ENCODE results near the gene RRM2.

RRM2 gene

DNA sequence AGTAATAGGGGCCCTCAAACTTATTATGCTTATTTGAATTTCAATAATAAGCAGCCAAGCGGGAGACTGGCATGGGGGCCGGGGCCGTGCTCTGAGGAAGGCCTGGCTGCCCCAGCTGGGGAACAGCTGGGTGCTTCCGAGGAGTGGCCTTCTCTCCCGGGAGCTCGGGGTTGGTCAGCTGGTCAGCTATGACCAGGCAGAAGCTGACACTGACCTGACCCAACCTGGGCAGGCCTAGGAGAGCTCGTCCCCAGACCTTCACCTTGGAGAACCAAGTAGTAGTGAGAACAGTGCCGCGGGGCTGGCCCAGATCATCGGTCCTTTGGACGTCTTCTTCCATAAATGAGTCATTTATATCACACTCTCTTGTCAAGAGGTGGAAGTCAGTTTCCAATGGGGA, 36.1 kb downstream of the RRM2 start:
- no peak for DNase-seq (ENCODE audit: low spot score)

DNA sequence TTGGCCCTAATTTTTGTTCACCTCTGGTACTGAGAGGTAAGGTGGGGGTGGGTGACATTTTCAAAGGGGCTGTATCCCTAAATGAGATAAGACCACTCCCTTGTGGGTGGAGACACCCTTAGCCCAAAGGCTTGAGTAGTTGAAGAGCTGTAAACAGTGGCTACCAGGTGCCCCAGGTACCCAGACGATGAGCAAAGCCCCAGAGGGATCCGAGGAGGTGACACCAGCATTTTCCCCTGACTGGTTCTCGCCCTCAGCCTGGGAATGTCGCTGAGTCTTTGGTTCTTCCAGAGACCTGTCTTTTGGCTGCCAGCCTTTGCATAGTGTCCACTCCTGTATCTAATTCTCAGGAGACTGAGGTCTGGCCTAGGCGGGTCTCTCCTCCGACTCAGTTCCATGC, 36.5 kb downstream of the RRM2 start:
- no peak for DNase-seq (ENCODE audit: low spot score)

DNA sequence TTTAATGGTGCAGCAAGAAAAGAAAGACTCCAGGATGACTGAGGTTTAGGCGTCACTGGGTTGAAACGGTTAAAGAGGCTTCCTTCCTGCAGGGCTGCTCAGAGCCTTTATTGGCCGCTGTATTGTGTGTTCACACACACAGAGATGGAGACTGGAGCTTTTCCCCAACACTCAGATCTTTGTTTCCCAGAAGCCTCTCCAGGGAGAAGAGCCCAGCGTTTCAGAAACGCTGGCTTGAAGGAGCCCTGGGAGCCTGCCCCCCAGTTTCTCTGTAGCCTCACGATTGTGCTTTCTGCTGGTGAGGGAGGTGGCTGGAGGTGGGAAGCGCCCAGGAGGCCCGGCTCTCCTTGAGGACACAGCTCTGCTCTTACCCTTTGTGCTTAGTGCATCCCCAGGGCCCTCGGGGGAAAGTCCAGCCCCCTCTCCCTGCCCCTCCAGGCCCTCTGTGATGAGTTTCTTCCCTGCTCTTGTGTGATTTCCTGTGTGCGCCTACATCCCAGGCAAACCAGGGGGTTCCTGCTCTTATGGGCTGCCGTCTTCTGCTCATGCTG, 37.1 kb downstream of the RRM2 start:
- no peak for DNase-seq (ENCODE audit: low spot score)

DNA sequence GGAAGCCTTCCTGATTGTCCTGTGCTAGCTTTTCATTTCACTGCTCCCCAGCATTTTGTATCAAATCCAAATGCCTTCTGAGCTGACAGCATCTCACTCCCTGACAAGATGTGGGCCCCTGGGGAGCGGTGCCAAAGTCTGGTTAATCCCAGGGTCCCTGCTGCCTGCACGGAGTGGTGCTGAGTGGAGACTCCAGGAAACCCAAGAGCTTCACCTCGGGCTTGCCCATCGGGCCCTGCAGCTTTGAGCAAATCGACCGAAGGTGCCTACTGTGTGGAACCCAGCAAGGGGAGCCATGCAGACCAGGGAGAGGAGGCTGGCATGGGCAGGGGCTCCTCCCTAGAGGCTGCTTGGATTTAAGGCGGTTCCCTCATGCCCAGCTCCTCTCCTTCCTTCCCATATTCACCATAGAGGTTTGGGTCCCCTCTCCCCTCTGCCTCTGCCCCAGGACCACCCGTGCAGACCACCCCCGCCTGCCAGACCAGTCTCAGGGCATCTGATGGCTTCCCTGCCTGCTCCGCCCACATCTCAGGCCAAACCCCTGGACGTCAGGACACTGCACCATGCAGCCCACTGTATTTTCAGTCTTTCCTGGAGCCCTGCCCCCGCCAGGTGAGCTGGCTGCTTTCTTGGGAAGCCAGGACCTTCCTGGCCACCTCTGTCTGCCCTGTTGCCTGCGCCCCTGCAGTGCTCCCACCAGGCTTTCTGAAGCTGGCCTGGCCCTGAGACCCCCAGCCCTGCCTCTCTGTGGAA, 37.8 kb downstream of the RRM2 start:
- DNase-seq (ENCODE audit: low spot score), result no peak

DNA sequence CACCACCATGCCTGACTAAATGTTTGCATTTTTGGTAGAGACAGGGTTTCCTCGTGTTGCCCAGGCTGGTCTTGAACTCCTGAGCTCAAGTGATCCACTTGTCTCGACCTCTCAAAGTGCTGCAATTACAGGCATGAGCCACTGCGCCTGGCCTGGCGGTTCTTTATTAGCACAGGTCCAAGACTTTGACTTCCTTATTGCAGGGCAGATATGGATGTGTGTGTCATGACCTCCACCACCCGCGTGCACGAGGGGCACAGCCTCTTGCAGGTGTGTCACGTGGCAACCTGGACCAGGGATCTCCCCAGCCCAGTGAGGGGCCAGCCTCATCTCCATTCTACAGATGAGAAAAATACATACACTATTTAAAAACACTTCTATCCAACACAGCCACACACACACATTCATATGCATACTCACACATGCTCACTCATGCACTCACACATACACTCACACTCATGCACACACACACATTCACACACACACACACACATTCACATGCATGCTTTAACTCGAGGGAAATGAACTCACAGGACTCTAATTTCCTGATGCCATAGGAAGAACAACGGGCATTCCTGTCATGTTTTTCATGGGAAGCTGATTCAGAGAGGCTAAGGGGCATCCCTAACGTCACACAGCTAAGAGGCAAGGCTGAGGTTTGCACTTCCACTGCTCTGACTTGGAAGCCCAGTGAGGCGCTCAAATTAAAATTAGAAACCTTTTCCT, 38.8 kb downstream of the RRM2 start:
- no peak for DNase-seq (ENCODE audit: low spot score)

DNA sequence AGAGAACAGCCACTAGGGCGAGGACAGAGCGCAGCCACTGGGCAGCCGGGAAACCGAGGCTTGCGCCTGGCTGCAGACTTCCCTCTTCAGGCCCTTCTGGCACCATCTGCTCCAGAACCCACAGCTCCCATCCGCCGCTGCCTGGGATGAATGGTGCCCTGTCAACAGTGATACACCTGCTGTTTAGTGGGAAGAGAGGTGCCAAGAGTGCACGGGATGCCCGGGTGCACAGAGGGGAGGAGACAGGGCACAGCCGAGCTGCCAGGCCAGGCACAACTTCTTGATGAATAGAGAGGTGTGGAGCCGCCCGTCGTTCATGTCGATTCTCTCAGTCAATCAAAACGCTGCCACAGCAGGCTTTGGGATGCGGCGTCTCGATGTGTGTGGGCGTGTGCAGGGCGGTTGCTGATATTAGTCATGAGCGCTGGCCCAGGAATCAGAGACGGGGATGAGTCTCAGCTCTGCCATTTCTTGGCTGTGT, 39.5 kb downstream of the RRM2 start:
- DNase-seq (ENCODE audit: low spot score), result no peak

DNA sequence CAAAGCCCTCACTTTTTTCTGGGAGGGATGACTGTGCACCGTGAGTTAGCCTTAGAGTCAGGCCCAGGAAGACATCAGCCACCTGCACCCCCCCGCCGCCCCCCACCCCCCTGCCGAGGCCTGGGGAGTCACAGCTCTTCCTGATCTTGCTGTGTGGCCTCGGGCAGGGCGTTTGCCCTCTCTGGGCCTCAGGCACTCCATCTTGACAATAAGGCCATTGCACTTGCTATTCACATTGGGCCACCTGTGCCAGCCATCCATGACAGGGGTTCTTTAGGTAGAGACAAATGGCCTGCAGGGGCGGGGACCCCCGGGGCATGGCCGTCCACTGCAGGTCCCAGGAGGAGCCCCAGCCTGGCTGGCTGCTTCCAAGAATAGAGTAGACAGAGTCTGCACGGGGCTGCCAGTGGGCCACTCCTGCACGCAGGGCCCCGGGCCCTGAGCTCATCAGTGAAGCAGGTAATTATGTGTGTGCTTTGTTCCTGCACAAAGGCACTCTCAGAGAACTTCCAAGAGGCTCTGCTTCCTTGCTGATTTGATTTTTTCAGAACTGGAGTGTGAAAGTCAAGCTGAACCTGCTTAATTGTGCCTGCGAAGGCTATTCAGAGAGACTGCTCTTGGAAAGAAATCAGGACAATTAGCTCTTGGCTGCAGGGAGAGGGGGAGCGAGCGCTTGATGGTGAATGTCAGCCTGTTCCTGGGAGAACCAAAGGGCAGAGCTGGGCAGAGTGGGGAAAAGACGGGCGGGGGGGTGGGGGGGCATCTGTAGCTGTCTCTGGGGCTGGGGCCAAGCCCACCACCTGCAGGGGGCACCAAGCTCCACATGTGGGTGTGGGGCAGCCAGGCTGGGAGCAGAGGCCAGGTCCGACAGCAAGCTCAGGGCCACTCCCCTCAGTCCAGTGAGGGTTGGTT, 40.3 kb downstream of the RRM2 start:
- no peak for DNase-seq (ENCODE audit: low spot score)

DNA sequence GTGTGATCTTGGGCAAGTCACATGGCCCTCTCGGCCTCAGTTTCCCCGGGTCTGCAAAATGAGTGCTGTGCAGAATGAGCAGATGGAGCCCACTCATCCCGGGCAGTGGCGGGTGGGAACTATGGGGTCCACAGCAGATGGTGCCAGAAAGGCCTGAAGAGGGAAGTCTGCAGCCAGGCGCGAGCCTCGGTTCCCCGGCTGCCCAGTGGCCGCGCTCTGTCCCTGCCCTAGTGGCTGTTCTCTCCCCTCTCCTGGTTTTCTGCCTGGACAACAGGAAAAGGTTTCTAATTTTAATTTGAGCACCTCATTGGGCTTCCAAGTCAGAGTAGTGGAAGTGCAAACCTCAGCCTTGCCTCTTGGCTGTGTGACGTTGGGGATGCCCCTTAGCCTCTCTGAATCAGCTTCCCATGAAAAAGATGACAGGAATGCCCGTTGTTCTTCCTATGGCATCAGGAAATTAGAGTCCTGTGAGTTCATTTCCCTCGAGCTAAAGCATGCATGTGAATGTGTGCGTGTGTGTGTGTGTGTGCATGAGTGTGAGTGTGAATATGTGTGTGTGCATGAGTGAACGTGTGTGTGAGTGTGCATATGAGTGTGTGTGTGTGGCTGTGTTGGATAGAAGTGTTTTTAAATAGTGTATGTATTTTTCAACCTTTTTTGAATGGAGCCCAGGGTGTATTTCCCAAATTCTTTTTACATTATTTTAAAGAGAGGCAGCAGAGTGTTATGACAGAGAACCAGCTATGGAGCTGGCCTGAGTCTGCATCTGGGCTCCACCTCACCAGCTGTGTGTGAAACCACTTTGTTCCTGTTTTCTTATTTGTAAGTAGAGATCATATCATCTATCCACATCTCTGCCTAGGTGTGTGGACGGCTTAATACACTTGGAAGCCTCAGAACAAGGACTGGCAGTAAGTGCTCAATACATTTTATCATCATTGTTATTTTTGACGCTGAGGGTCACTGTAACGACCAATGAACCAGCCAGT, 41.3 kb downstream of the RRM2 start:
- DNase-seq (ENCODE audit: low spot score), result no peak

DNA sequence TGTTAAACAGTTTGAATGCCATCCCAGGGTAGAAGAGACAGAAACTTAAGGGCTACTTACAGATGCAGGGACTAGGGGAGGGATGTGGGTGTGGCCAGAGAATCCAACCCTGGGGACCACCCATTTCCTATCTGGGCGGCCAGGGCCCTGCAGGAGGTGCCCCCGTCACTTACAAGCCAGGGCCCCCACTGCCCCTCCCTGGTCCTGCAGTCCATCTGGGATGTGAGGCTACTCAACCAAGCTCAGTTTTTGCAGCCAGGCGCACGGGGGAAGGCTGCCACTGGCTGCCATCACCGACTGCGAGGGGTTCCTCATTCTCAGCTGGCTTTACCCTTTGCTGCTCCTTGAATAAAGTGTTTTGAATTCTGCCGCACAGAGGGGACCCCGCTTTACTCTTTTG, 42.1 kb downstream of the RRM2 start:
- no peak for DNase-seq (ENCODE audit: low spot score)

DNA sequence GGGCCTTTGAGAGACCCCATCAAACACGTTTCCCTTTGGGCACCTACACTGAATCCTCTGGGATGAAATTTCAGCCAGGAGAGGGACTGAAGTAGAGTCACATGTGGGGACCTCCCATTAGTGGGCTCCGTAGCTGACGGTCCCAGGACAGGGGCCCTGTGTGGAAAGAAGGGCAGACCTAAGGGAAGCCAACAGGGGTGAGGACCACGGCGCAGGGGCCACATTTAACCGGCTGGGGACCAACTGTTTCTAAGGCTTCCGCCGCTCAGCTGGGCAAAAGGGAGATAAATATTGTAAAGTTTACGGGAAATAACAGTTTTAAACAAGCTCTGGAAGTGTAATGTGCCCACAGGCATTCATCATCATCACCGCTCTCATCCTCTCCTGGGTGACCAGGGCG, 42.7 kb downstream of the RRM2 start:
- DNase-seq (ENCODE audit: low spot score), result no peak

DNA sequence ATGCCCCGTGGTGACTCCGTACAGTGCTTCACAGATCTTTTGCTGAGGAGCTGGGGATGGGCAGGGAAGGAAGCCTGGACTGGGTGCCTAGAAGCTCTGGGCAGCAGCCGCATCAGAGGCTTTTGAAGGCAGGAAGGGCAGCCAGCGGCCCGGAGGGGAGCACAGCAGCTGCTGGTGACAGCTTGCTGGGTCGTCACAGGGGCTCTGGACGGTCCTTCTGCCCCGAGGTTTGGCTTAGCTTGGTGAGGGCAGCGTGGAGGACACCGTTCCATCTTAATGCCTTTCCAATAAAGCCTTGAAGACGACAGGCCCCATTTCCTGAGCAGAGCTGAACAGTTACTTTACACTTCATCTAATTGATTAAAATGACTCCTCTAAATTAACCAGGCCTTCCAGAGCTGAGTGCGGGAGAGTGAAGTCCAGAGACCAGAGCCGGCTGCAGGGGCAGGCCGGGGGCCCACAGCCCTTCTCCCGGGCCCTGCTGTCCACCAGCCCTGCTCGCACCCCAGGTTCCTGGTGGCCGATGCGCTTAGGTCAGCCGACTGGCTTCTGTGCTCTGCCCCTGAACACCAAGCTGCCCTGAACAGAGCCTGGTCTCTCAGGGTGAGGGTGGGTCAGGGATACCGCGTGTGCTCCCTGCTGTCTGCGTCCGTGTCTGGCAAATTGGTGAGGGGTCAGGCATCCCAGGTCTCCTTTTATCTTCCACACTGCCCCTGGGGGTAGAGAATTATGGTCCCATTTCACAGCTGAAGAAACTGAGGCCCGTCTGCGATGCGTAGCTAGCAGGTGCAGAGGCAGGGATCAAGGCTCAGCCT, 43.5 kb downstream of the RRM2 start:
- no peak for DNase-seq (ENCODE audit: low spot score)

DNA sequence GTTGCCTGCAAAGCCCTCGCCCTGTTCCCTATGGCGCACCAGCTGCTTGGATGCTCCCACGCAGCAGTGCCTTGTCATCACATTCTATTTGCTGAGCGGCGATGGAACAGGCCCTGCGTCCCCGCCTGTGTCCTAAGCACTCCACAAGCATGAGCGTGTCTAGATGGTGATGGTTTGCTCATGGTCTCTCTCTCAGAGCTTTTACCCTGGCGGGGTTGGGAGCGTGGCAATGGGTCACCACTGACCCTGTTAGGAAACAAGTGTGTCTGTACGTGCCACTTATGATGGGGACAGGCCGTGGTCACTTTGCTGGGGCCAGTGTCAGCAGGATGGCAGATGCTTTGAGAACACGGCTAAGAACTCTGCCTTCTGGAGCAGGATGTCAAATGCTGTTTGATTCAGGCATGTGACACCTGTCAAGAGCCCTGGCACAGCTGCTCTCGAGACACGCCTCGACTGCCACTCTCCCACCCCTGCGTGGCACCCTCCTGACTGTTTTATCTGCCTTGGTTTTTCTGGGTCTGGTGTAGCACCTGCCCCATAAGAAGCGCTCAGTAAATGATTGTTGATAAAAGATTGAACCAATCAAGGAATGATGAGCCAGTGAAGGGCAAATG, 44.2 kb downstream of the RRM2 start:
- DNase-seq (ENCODE audit: low spot score), result no peak

DNA sequence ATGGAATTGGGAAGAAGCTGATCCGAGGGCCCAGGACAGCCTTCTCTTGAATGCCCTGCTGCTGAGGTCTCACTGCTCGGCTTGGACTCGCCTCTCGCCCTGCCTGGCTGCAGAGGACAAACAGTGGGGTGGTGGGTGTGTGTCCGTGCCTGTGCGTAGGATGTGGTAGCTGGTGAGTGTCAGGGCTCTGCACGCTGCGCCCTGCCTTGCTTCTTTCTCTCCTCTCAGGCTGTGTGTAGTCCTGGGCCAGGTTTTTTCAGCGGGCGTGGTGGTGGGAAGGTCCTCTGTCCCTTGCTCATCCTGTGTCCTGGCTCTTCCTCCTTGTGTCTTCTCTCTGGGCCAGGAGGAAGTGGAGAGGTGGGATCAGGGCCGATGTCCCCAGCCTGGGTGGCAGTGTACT, 44.8 kb downstream of the RRM2 start:
- no peak for DNase-seq (ENCODE audit: low spot score)

DNA sequence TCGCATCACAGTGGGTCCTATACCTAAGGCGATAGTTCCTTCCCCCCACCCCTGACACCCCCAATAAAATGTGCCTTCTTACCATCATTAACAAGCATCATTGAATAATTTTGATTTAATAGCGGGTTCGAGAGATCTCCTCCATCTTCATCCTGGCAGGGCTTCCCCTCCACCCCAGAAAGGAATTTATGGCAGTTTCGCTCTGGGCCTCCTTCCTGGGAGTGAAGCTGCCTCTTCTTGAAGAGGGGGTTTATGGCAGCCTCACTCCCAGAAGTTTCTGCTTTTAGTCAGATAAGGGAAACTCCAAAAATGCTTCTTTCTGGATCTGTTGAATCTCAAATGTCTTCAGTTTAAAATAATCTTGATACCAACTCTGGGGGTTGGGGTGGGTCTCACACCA, 45.7 kb downstream of the RRM2 start:
- DNase-seq (ENCODE audit: low spot score), result no peak

DNA sequence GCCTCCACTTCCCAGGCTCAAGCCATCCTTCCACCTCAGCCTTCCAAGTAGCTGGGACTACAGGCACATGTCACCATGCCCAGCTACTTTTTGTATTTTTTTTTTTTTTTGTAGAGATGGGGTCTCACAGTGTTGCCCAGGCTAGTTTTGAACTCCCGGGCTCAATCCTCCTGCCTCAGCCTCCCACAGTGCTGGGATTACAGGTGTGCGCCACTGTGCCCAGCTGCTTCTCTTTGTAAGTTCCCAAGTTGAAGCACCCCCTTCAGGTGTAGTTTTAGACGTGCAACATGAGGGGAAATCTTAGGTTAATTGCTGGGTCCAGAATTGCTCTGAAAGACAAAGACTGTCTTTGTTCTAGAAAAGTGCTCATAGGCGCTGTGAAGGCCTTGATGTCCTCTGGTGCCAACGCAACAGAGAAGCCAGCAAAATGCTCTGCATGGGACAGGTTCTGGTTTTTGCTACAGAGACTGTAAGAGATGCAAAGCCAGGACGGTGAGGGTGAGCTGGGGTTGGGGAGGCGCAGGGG, 46.6 kb downstream of the RRM2 start:
- DNase-seq (ENCODE audit: low spot score), result no peak

DNA sequence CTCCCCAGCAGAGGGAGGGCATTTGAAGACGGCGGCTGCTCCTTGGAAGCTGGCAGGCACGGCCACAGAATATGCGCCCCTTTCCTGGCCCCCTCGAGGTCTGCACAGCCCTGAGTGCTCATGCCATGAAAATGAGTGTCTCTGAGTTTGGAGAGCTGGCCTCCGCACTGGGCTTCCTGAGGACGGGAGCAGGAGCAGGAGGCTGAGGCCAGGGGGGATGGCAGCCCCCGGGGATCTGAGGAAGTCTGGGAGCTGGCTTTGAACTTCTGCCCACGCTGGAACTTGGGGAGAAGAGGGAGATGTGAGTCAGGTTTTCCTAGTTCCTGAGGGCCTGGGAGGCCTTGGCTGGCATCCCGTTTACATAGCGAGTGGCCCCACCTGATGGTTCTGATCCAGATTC, 47.0 kb downstream of the RRM2 start:
- DNase-seq (ENCODE audit: low spot score), result no peak

DNA sequence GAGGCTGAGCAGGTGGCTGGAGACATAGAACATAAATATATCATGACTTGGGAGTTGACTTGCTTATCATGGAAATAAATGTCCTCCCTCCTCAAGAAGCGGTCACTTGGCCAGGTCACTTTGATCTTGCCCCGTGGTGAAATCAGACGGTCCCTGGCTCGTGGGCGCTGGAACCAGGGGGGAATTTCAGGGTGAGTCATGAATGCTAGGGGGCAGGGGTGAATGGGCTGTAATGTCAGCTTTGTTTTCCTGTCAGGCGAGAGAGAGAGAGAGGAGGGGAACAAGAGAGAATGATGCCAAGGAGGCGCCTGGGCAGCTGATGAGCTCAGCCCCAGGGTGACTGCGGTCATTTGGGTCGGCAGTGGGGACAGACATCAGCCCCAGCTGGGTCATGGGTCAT, 47.7 kb downstream of the RRM2 start:
- DNase-seq (ENCODE audit: low spot score), result no peak

DNA sequence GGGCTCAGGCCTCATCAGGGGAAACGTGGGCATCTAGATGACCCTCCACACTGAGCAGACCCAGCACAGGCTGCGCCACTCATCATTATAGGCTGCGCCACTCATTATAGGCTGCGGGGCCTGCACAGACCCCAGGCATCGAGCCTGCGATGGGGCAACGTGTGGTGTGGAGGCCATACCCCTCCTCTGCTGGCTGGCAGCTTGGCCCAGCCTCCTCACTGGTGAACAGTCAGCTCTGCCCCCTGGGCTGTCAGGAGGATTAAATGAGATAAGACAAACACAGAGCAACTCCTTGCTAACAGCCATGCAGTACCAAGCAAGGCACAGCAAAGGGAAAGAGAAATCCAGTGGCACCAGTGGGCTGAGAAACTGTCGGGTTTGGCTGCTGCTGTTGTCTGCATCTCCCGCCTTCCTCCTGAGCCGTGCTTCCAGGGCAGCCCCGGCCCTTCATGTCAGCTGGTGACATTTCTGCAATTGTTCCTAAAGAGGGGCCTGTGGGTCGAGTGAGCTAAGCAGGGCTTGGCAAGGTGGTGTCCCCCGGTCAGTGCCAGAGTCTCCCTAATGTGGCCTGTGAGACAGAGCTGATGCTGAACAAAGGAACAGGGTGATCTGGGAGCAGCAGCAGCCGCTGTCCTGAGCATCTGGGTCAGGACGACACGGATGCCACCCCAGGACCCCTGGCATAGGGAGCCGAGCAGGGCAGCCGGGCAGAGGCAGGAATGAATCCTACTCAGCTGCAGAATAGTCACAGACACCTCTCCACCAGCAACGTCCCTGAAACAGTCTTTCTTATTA, 48.7 kb downstream of the RRM2 start:
- DNase-seq (ENCODE audit: low spot score), result no peak

All from AG20443 (cell line).